Stimulated activated CD4-positive, alpha-beta T cell treated with anti-CD3 and anti-CD28 coated beads, Interleukin-2, amount 100 ng/mL, for 48 hours (primary cell): ENCODE results near the gene ADCY3.

Source experiments
- DNase-seq, 2 donors: peaks; one replicate each; pipeline ENCODE4 v3.0.0-alpha.2; 2020

The ADCY3 gene

GRCh38 chr2:24827321-24828237, 92.5 kb downstream of the ADCY3 start:
- DNase-seq, result peak; percentile 58 to 64

GRCh38 chr2:24826773-24827145, 93.3 kb downstream of the ADCY3 start:
- DNase-seq, result no peak

GRCh38 chr2:24825883-24826772, 93.9 kb downstream of the ADCY3 start:
- DNase-seq, result no peak

GRCh38 chr2:24824966-24825882, 94.8 kb downstream of the ADCY3 start:
- peak in 1 of 2 donors; percentile 37 for DNase-seq

- DNase-seq, result no peak
Measured at GRCh38 chr2:24824071-24824588, 95.9 kb downstream of the ADCY3 start.

GRCh38 chr2:24822049-24822706, 97.9 kb downstream of the ADCY3 start:
- DNase-seq, result no peak

- no peak for DNase-seq
Measured at GRCh38 chr2:24821433-24821891, 98.6 kb downstream of the ADCY3 start.

GRCh38 chr2:24820598-24821432, 99.2 kb downstream of the ADCY3 start:
- DNase-seq, result no peak

GRCh38 chr2:24820175-24820513, 99.9 kb downstream of the ADCY3 start:
- no peak for DNase-seq

GRCh38 chr2:24819442-24820174, 100.4 kb downstream of the ADCY3 start:
- no peak for DNase-seq

GRCh38 chr2:24818721-24819167, 101.3 kb downstream of the ADCY3 start:
- no peak for DNase-seq

- DNase-seq, result no peak
Measured at GRCh38 chr2:24816884-24817283, 103.2 kb downstream of the ADCY3 start.

GRCh38 chr2:24816404-24816803, 103.6 kb downstream of the ADCY3 start:
- DNase-seq, result no peak

- no peak for DNase-seq
Measured at GRCh38 chr2:24815171-24815570, 104.9 kb downstream of the ADCY3 start.

GRCh38 chr2:24814516-24814915, 105.5 kb downstream of the ADCY3 start:
- no peak for DNase-seq

- no peak for DNase-seq
Measured at GRCh38 chr2:24813691-24814137, 106.3 kb downstream of the ADCY3 start.

GRCh38 chr2:24809316-24810007, 110.6 kb downstream of the ADCY3 start:
- DNase-seq, result no peak

GRCh38 chr2:24806661-24807036, 113.4 kb downstream of the ADCY3 start:
- no peak for DNase-seq
